DOHH2 (cell line): ENCODE results near the gene CAPN12.

Source experiments
- EZH2phosphoT487 ChIP-seq: fragments of 200-600 bp; sonication (generic); IDR thresholded peaks from 2 replicates; pipeline ENCODE4 v1.6.1; 2017; ENCODE audit warnings: borderline replicate concordance, mild to moderate bottlenecking, antibody characterized with exemption, low read length, moderate library complexity, mixed read lengths
- TF ChIP-seq, protein P1 (sequence below): fragments of 200-600 bp; sonication (generic); IDR thresholded peaks from one replicate; pipeline ENCODE4 v1.5.1; 2014; ENCODE audit warnings: antibody characterized with exemption, mild to moderate bottlenecking, low read depth, low read length; ENCODE audit not compliant: poor library complexity, severe bottlenecking

DNA sequence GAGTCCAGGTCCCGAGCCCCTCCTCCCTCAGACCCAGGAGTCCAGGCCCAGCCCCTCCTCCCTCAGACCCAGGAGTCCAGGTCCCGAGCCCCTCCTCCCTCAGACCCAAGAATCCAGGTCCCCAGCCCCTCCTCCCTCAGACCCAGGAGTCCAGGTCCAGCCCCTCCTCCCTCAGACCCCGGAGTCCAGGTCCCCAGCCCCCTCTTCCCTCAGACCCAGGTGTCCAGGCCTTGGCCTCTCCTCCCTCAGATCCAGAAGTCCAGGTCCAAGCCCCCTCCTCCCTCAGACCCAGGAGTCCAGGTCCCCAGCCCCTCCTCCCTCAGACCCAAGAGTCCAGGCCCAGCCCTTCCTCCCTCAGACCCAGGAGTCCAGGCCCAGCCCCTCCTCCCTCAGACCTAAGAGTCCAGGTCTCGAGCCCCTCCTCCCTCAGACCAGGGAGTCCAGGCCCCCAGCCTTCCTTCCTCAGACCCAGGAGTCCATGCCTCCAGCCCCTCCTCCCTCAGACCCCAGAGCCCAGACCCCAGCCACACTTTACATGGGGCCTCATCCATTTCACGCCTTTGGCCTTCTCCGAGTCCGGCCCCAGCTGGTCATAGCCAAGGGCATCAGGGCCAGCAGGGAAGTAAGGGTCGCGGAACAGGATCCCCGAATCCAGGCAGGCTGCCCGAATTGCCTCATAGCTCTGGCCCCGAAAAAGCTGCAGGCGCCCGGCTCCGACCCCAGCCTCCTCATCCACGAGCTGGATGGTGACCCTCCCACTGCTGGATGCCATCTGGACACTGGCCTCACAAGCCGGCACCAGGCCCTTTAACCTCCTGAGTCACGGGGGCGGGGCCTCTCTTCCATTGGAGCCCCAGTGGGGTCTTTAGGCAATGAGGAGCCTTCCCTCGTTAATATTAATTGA, 628 bp downstream of the CAPN12 start:
- TF ChIP-seq, protein P1, sequence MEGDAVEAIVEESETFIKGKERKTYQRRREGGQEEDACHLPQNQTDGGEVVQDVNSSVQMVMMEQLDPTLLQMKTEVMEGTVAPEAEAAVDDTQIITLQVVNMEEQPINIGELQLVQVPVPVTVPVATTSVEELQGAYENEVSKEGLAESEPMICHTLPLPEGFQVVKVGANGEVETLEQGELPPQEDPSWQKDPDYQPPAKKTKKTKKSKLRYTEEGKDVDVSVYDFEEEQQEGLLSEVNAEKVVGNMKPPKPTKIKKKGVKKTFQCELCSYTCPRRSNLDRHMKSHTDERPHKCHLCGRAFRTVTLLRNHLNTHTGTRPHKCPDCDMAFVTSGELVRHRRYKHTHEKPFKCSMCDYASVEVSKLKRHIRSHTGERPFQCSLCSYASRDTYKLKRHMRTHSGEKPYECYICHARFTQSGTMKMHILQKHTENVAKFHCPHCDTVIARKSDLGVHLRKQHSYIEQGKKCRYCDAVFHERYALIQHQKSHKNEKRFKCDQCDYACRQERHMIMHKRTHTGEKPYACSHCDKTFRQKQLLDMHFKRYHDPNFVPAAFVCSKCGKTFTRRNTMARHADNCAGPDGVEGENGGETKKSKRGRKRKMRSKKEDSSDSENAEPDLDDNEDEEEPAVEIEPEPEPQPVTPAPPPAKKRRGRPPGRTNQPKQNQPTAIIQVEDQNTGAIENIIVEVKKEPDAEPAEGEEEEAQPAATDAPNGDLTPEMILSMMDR = no peak
- no peak for TF ChIP-seq EZH2phosphoT487
